Stimulated activated CD8-positive, alpha-beta memory T cell treated with anti-CD3 and anti-CD28 coated beads, Interleukin-15, amount 100 ng/mL, for 24 hours (primary cell): ENCODE measurements around the gene WAPL.

Source experiments
- DNase-seq: peaks from one replicate; pipeline ENCODE4 v3.0.0-alpha.2; 2020; ENCODE audit warnings: low read depth

Gene WAPL

DNA sequence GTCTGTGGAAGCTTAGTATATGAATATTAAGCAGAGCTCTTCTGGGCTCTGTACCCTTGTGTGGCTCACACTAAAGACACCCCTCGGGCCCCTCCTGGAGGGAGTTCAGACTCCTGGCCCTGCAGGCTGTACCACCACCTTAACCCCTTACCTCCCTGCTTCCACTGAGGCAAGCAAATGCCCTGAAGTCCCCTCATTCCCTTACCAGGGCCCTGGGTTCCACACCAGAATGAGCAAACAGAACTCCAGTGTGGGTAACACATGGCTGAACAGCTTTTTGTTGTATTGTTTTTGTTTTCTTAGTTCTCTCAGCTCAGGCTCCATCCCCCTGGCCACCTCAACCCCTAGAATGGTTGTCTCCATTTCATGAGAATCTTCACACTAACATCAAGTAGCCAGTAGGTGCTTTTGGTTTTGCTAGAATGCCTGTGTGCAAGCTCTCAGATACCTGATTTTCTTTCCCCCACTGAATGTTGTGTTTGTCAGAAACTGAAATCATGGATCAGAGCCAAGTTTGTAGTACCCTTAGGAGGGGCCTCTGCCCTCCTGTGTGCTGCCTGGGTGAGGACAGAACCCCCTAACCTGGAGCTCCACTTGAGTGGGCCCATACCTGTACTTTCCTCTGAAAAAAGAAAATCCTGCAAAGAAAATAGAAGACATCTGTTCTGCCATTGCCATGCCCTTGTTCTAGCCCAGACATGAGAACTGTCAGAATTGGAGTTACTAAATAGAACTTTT is 2.8 kb upstream of the WAPL start:
- no peak for DNase-seq

- DNase-seq = no peak
These were observed 1.8 kb upstream of the WAPL start for GRCh38 chr10:86523348-86523747.

- no peak for DNase-seq
These were observed 891 bp upstream of the WAPL start for GRCh38 chr10:86522510-86522855.

DNA sequence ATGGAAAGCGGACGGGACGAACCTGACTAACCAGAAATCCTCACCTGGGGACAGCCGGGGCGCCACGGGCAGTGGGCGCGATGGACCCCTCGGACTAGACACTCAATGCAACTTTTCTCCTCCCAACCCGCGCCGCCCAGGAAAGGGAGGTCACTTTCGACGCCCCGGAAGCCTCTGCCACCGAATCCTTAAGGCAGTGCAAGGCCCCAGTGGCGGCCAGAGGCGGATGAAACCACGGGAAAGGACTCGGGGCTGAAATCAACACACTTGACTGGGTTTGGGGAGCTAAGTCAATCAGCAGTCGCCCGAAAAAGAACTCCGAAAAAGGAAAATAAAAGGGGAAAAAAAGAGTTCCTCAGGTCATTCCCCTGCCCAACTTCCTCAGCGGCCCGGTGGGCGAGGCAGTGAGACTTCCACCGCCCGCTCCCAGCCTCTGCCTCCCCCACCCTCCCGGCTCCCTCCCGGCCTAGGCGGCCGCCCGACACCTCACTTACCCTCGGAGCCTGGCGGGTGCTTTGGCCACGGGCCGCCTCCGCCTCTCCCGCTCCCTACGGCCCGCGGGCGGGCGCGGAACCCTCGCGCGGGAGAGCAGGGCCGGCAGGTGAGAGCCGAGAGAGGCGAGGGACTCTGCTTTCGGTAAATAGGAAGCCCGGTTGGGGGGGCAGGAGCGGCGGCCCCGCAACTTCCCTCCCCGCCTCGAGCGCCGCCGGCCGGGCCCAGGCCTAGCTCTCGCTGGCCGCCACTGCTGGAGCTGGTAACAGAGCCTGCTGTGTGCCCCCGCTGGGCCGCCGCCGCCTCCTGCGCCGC is 518 bp downstream of the WAPL start:
- no peak for DNase-seq

GRCh38 chr10:86518781-86519180 is 2.8 kb downstream of the WAPL start:
- DNase-seq = no peak

DNA sequence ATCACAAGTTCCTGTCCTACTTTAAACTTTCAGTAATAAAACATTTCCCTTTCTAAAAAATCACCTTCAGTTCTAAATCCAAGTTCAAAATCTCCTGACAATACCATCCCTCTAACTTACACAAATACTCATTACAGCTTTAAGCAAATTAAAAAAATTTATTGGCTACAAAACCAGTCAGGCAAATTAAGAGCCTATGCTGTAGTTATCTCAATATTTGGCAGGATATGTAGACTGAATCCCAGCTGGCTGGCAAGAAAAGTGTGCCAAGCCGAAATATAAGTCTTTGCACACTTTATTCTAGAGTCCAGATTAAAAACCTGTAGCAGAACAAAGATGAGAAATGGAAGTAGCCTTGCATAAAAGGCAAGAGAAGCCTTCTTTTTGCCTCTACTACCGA is 9.5 kb downstream of the WAPL start:
- no peak for DNase-seq

- DNase-seq = no peak
These were observed 10.3 kb downstream of the WAPL start for GRCh38 chr10:86511027-86511865.

DNA sequence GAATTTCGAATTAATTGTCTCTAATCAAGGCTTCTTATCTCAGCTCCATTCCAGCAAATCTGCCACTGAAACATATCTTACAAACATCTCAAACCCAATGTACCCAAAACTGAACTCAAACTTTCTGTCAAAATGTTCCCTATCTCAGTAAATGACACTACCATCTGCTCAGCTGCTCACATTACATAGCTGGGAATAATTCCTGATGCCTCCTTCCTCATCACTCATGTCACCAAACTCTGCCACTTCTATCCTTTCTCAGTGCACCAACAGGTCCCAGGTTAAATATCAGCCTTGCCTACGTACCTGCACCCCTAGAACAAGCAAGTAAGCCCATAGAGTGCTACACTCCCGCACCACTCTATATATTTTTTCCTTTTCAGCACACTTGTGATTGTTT is 12.4 kb downstream of the WAPL start:
- DNase-seq = no peak

GRCh38 chr10:86508217-86508616 is 13.4 kb downstream of the WAPL start:
- DNase-seq = no peak

DNA sequence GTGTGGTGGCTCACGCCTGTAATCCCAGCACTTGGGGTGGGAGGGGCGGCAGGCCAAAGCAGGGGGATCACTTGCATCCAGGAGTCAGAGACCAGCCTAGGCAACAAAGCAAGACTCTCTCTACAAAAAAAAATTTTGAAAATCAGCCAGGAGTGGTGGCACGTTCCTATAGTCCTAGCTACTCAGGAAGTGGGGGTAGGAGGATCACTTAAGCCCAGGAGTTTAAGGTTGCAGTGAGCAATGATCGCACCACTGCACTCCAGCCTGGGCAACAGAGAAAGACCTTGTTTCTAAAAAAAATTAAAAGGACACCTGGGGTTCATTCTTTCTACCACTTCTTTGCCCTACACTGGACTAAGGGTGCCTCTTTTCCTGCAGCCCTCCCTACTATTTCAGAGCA is 15.1 kb downstream of the WAPL start:
- DNase-seq = no peak

DNA sequence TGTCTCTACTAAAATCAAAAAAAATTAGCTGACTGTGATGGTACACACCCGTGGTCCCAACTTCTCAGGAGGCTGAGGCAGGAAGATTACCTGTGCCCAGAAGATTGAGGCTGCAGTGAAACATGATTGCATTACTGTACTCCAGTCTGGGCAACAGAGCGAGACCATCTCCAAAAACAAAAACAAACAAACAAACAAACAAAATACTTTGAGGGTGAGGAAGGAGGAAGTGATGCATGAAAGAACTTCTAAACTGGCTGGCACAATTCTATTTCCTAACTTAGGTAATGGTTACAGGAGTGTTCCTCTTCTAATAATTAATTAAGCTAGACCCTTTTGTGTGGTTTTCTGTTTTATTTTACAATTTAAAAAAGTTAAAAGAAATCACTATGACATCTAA is 15.5 kb downstream of the WAPL start:
- no peak for DNase-seq

DNA sequence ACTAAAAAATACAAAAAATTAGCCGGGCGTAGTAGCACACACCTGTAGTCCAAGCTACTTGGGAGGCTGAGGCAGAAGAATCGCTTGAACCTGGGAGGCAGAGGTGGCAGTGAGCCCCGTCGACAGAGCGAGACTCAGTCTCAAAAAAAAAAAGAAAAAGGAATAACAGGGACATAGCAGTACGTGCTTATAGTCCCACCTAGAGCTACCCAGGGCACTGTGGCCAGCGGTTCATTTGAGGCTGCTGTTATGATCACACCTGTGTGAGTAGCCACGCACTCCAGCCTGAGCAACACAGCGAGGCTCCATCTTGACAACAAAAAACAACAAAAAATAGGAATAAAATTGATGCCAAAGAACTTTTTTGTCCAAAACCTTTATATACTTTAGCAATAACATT is 17.1 kb downstream of the WAPL start:
- DNase-seq = no peak

DNA sequence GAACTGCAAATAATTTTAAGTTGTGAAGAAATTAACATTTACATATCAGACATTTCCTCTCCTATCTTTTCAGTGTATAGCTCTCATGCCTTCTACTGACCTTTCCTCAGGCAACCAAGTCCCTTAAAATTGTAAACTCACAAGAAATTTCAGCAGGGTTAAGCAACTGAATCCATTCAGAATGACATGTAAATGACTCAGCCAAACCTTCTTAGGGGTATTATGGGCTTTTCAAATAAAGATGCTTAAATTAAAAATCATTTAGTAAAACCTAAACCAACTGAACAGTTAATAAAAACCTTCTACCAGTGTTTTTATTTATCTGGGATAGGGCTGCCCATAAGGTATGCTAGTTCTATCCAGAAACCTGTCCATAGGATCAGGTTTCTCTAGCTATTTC is 20.7 kb downstream of the WAPL start:
- no peak for DNase-seq

DNA sequence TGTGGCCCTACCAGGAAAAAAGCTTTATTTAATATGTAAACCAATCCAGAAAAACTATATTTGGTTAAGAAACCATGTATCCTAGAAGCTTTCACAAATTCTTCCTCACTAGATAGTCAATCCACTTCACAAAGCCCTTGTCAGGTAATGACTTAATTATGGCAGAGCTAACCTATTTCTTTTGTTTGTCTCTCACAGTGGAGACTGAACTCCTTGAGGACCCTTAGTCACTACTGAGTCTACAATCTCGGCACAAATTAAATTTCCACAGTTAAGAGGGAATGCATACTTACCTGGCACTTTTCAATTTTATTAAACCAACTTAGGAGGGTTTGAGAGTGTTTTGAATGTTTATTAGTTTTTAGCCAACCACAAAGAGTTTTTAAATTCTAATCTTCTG is 23.0 kb downstream of the WAPL start:
- DNase-seq = no peak

- DNase-seq = no peak
These were observed 24.0 kb downstream of the WAPL start for GRCh38 chr10:86497621-86498020.

DNA sequence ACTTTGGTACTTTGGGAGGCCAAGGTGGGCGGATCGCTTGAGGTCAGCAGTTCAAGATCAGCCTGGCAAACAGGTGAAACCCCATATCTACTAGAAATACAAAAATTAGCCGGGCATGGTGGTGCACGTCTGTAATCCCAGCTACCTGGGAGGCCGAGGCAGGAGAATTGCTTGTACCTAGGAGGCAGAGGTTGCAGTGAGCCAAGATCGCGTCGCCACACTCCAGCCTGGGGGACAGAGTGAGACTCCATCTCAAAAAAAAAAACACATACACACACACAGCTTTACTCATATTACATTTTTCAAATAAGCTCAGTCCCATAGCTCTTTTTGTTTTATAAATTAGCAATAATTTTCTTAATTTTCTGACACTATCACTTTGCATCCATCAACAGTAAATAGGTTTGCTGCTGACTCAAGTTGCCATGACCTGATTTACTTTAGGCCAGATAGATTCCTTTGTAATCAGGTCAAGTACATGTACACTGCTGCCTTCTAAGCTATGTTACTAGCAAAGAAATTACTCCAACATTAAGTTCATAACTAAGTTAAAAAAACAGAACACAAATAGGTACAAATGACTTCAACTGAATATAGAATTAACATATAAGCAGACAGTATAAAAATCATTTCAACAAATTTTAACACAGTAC is 31.5 kb downstream of the WAPL start:
- DNase-seq = no peak

GRCh38 chr10:86489071-86489810 is 32.4 kb downstream of the WAPL start:
- no peak for DNase-seq

GRCh38 chr10:86486856-86487255 is 34.7 kb downstream of the WAPL start:
- no peak for DNase-seq

GRCh38 chr10:86483664-86484063 is 37.9 kb downstream of the WAPL start:
- no peak for DNase-seq

DNA sequence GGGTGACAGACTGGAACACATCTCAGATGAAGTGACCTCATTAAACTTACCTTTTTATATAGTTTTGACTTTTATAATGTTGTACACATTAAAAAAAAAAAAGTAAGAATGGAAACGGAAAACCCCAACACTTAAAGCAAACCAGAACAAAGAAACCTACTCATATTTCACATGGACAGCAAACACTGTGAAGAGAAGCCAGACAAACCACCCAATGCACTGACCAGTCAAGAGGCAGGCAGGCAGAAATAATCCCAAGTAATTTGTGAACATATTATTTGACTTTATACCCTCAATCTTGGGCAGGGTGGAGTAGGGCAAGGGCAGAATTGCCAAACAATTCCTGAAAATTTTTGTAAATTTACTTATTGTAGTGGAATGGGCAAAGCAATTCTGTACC is 39.8 kb downstream of the WAPL start:
- DNase-seq = no peak

GRCh38 chr10:86480571-86480970 is 41.0 kb downstream of the WAPL start:
- no peak for DNase-seq

DNA sequence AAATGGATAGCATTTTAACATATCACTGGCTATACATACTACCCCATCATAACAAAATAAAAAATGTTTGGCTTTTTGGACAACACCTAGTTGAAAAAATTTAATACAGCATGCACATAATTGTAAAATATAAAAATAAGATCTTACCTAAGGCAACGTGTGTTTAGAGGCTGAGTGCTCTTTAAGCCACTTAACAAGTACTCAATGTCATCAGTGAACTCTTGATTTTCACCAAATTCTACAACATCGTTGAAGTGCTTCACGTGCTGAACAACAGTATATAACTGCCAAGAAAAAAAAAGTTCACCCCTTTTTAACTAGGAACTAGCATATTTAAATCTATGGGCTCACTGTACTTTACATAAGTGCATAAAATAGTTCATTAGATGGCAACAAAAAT is 49.5 kb downstream of the WAPL start:
- no peak for DNase-seq
